Naive thymus-derived CD4-positive, alpha-beta T cell (primary cell): Measurements from ENCODE around the gene MRPL11. TPM values are rescaled to one million over a fixed set of nuclear protein-coding genes. Genes with fewer than 3 reads are reported as not detected.
"Not testable (repeated sequence)": the region's sequence is repeated elsewhere in the genome, so short reads cannot be mapped to it uniquely, and the experiment has no call there.

Experiments
- ATAC-seq: fragments of 150-1000 bp; cut with Tn5 transposase; 2 replicates; pipeline ENCODE4 v1.10.0; 2021; ENCODE audit warnings: mild to moderate bottlenecking, moderate library complexity
- CTCF ChIA-PET: fragments of 350-600 bp; sonication (Branson Sonifier 250); formaldehyde crosslinking; loops from one replicate; lab custom pipeline; 2021; ENCODE audit warnings: antibody characterized with exemption; lab: Charles Lee
- POLR2A ChIA-PET: fragments of 350-600 bp; sonication (Branson Sonifier 250); formaldehyde crosslinking; loops from one replicate; lab custom pipeline; 2021; ENCODE audit warnings: antibody characterized with exemption, inconsistent platforms; lab: Charles Lee
- DNase-seq, 9 donors: peaks; one replicate each; pipeline versions ENCODE4 v3.0.0 to v3.0.0-alpha.2; 2020 to 2022; ENCODE audit warnings: mixed read lengths in 1 of 9
- H3K27ac ChIP-seq: one replicate; pipeline ENCODE4 v1.7.0; 2013; ENCODE audit warnings: mild to moderate bottlenecking, low read depth, low read length, moderate library complexity
- H3K27me3 ChIP-seq, 2 donors: one replicate each; pipeline ENCODE4 v1.7.0; 2013; ENCODE audit warnings: low read length in 2 of 2, mild to moderate bottlenecking in 2 of 2, moderate library complexity in 2 of 2; ENCODE audit not compliant: control insufficient read depth in 2 of 2, insufficient read depth in 2 of 2
- H3K36me3 ChIP-seq, 3 experiments: 1 replicate in 2 of 3; 2 replicates in 1 of 3; pipeline ENCODE4 v1.7.0; 2013; ENCODE audit warnings: low read length in 3 of 3, mild to moderate bottlenecking in 3 of 3, moderate library complexity in 1 of 3; ENCODE audit not compliant: insufficient read depth in 3 of 3, control insufficient read depth in 2 of 3
- H3K4me1 ChIP-seq, 2 donors: one replicate each; pipeline ENCODE4 v1.7.0; 2013; ENCODE audit warnings: low read length in 2 of 2, mild to moderate bottlenecking in 2 of 2, moderate library complexity in 1 of 2; ENCODE audit not compliant: control insufficient read depth in 2 of 2, insufficient read depth in 2 of 2
- H3K4me3 ChIP-seq: 2 replicates; pipeline ENCODE4 v1.7.0; 2013; ENCODE audit warnings: mild to moderate bottlenecking, low read length
- H3K9me3 ChIP-seq, 3 experiments: 1 replicate in 2 of 3; 2 replicates in 1 of 3; pipeline ENCODE4 v1.7.0; 2013; ENCODE audit warnings: low read length in 3 of 3; ENCODE audit not compliant: control insufficient read depth in 2 of 3
- H3K27ac Mint-ChIP-seq, 9 donors: one replicate each; pipeline ENCODE4 v1.8.0; 2020 to 2022; ENCODE audit warnings: mixed read lengths in 9 of 9, mild to moderate bottlenecking in 8 of 9, moderate library complexity in 5 of 9, inconsistent platforms in 2 of 9
- H3K27me3 Mint-ChIP-seq, 5 donors: one replicate each; pipeline ENCODE4 v1.8.0; 2021 to 2022; ENCODE audit warnings: mixed read lengths in 5 of 5, mild to moderate bottlenecking in 1 of 5
- H3K36me3 Mint-ChIP-seq, 5 donors: one replicate each; pipeline ENCODE4 v1.8.0; 2020 to 2022; ENCODE audit warnings: mixed read lengths in 5 of 5, mild to moderate bottlenecking in 3 of 5, inconsistent platforms in 1 of 5
- H3K4me1 Mint-ChIP-seq, 7 donors: one replicate each; pipeline ENCODE4 v1.8.0; 2020 to 2022; ENCODE audit warnings: mixed read lengths in 7 of 7, mild to moderate bottlenecking in 3 of 7, inconsistent platforms in 1 of 7
- H3K4me3 Mint-ChIP-seq, 10 donors: one replicate each; pipeline ENCODE4 v1.8.0; 2020 to 2022; ENCODE audit warnings: mild to moderate bottlenecking in 10 of 10, mixed read lengths in 10 of 10, moderate library complexity in 6 of 10, inconsistent platforms in 2 of 10
- H3K9me3 Mint-ChIP-seq, 11 donors: one replicate each; pipeline ENCODE4 v1.8.0; 2020 to 2022; ENCODE audit warnings: mixed read lengths in 11 of 11, mild to moderate bottlenecking in 4 of 11, inconsistent platforms in 1 of 11, moderate library complexity in 1 of 11
- intact Hi-C, 2 donors: fragments of 100-400 bp; cut with micrococcal nuclease; formaldehyde crosslinking; loops; one replicate each; pipeline ENCODE4 v1.15.1; 2023
- polyA plus RNA-seq, 2 donors: library from polyadenylated mRNA; unstranded; fragments of 300-500 nt; fragmentation: Illumina TruSeq; gene quantifications; one replicate each; pipeline ENCODE4 v1.2.3, GENCODE V29; 2021
- total RNA-seq, 6 experiments: library from RNA in 5 of 6; stranded (reverse) in 5 of 6; gene quantifications; 1 replicate in 5 of 6; 2 replicates in 1 of 6; pipeline ENCODE4 v1.2.3 and lab custom pipeline; 2021 to 2026

MRPL11 gene
- total and polyA plus RNA-seq, 7 experiments from 2014 or later, result 23.5 to 89.3 (median 31.3) TPM

GRCh38 chr11:66431287-66431686 is 7.4 kb downstream of the MRPL11 start:
- H3K4me1 ChIP-seq, CTCF ChIA-PET, H3K27me3 Mint-ChIP-seq, H3K4me1 Mint-ChIP-seq, H3K27ac ChIP-seq, DNase-seq, ATAC-seq, H3K9me3 Mint-ChIP-seq, H3K9me3 ChIP-seq, H3K4me3 Mint-ChIP-seq, intact Hi-C loops, H3K4me3 ChIP-seq, H3K27me3 ChIP-seq: not testable (repeated sequence)
- H3K27ac Mint-ChIP-seq, result peak overlapping the region in 1 of 9 donors; percentile 42
- H3K36me3 ChIP-seq, result peaks cover 0 to 23% (median 3%) of the 10 kb centered on the region in 3 experiments
- H3K36me3 Mint-ChIP-seq, result peaks cover 4 to 30% (median 11%) of the 10 kb centered on the region in 5 donors
- POLR2A ChIA-PET, result interaction anchor here (1.3 kb wide), 1 partner anchor 10 kb away, joined by 3 read pairs; no protein-coding TSS in a partner anchor

GRCh38 chr11:66429983-66430602 is 8.6 kb downstream of the MRPL11 start:
- DNase-seq (peak; percentile 41 to 75 (median 53)), ATAC-seq (peak; percentile 80)
- ChIA-PET POLR2A (interaction anchor here (1.3 kb wide), 1 partner anchor 8 kb away, joined by 3 read pairs; no protein-coding TSS in a partner anchor), CTCF (interaction anchor here (1.0 to 1.6 kb wide), 3 partner anchors 9 to 247 kb away, joined by 3 to 7 read pairs (median 3); partner anchors contain the start of genes MRPL11 and RBM4B)
- Mint-ChIP-seq H3K4me1 (peaks cover 0 to 6% (median 0%) of the 10 kb centered on the region in 7 donors), H3K9me3 (no peaks in the 10 kb centered on the region), H3K27ac (no peak overlapping the region), H3K36me3 (peaks cover under 1 to 20% (median 9%) of the 10 kb centered on the region in 5 donors), H3K4me3 (no peak overlapping the region), H3K27me3 (no peaks in the 10 kb centered on the region)
- intact Hi-C loops, result loop anchor here (1.0 kb wide), 2 partner anchors 22 to 118 kb away; no protein-coding TSS in a partner anchor
- H3K9me3 ChIP-seq, result no peaks in the 10 kb centered on the region
- peaks cover 0 to 11% (median 0%) of the 10 kb centered on the region in 3 experiments for H3K36me3 ChIP-seq
- H3K27ac ChIP-seq, result no peak overlapping the region
- H3K27me3 ChIP-seq, result no peaks in the 10 kb centered on the region
- no peak overlapping the region for H3K4me3 ChIP-seq
- H3K4me1 ChIP-seq, result no peaks in the 10 kb centered on the region

- H3K4me3 Mint-ChIP-seq, result no peak overlapping the region
- peaks cover 0 to 16% (median 6%) of the 10 kb centered on the region in 5 donors for H3K36me3 Mint-ChIP-seq
- H3K4me1 Mint-ChIP-seq, result peaks cover 0 to 6% (median 0%) of the 10 kb centered on the region in 7 donors
- H3K9me3 Mint-ChIP-seq, result no peaks in the 10 kb centered on the region
- DNase-seq (no peak), ATAC-seq (no peak)
- Histone ChIP-seq H3K36me3 (peaks cover 0 to 7% (median 0%) of the 10 kb centered on the region in 3 experiments), H3K27me3 (no peaks in the 10 kb centered on the region), H3K4me3 (no peak overlapping the region), H3K4me1 (no peaks in the 10 kb centered on the region), H3K9me3 (no peaks in the 10 kb centered on the region), H3K27ac (no peak overlapping the region)
- ChIA-PET CTCF (interaction anchor here (1.1 to 1.6 kb wide), 2 partner anchors 10 to 15 kb away, joined by 3 to 7 read pairs; partner anchors contain the start of gene MRPL11), POLR2A (no interaction called here)
- intact Hi-C loops, result no loop called here
- no peak overlapping the region for H3K27ac Mint-ChIP-seq
- no peaks in the 10 kb centered on the region for H3K27me3 Mint-ChIP-seq
These were observed 9.7 kb downstream of the MRPL11 start for GRCh38 chr11:66428933-66429332.

DNA sequence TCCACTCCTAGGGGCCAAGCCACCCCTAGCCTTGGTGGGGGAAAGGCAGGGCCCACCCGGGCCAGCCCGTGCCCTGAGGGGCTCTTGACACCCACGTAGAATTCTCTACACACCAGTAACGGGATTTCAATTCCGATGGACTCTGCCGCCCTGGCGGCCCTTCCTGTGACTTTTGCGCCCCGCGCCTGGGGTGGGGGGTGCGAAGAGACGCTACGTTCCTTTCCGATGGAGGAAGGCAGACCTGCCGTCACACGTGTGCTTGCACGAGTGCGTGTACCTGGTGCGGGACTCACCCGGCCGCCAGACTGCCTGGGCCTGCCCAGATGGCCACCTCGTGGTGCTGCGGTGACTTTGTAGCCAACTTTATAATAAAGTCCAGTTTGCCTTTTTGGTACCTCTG is 12.3 kb downstream of the MRPL11 start:
- peaks cover 0 to 2% (median 0%) of the 10 kb centered on the region in 11 donors for H3K9me3 Mint-ChIP-seq
- Histone ChIP-seq H3K4me1 (no peaks in the 10 kb centered on the region), H3K27ac (no peak overlapping the region), H3K36me3 (no peaks in the 10 kb centered on the region), H3K27me3 (no peaks in the 10 kb centered on the region), H3K9me3 (no peaks in the 10 kb centered on the region), H3K4me3 (no peak overlapping the region)
- H3K4me1 Mint-ChIP-seq, result peaks cover 0 to 11% (median 3%) of the 10 kb centered on the region in 7 donors
- peaks cover 0 to 8% (median 2%) of the 10 kb centered on the region in 5 donors for H3K36me3 Mint-ChIP-seq
- no peak overlapping the region for H3K27ac Mint-ChIP-seq
- DNase-seq, result no peak
- intact Hi-C loops, result no loop called here
- POLR2A ChIA-PET, result no interaction called here
- peaks cover 0 to 4% (median 0%) of the 10 kb centered on the region in 5 donors for H3K27me3 Mint-ChIP-seq
- no peak for ATAC-seq
- H3K4me3 Mint-ChIP-seq, result no peak overlapping the region
- CTCF ChIA-PET, result no interaction called here

DNA sequence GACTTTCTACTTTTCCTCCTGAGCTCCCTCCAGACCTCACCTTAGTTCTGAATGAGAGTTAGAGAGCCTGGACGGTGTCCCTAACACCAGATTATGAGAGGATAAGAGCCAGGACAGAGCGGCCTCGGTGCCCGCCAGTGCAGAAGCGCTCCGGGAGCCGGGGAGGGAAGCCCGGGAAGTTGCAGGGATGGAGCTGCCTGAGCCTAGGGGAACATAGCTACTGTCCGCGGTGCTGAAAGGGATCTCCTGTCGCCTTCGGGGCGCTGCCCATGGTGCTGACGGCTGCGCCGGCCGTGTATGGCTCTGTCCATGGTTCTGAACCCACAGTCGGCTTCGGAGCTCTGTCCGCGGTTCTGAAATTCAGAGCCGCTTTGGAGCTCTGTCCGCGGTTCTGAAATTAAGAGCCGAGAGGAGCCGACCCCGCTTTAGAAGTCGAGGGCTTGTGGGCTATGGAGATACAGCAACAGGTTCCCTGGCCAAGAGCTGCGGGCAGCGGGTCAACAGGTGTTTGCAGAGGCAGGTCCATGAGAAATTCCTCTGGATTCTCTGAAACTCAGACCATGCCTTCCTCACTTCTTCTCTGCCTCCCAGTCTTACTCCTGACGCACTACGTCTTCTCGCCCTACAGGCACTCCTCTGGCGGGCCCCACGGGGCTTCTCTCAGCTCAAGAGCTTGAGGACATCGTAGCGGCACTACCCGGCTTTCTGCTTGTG is 17.0 kb downstream of the MRPL11 start:
- peaks cover 9 to 22% (median 10%) of the 10 kb centered on the region in 7 donors for H3K4me1 Mint-ChIP-seq
- intact Hi-C loops, result loop anchor here (1.0 to 5.0 kb wide), 6 partner anchors 13 to 257 kb away; partner anchors contain the start of genes YIF1A (in 2 of the 2), PELI3 (in 1 of the 2) and RBM4B (in 1 of the 2)
- Histone ChIP-seq H3K4me3 (no peak overlapping the region), H3K27me3 (peaks cover 7 to 22% of the 10 kb centered on the region in 2 donors), H3K4me1 (no peaks in the 10 kb centered on the region), H3K36me3 (no peaks in the 10 kb centered on the region), H3K27ac (no peak overlapping the region), H3K9me3 (no peaks in the 10 kb centered on the region)
- H3K4me3 Mint-ChIP-seq, result peak overlapping the region in 4 of 10 donors; percentile 20 to 73 (median 41)
- DNase-seq (peak; percentile 79 to 94 (median 86)), ATAC-seq (peak; percentile 100)
- peaks cover 0 to 15% (median 6%) of the 10 kb centered on the region in 11 donors for H3K9me3 Mint-ChIP-seq
- peaks cover 23 to 29% (median 29%) of the 10 kb centered on the region in 5 donors for H3K27me3 Mint-ChIP-seq
- POLR2A ChIA-PET, result interaction anchor here (0.8 to 1.7 kb wide), 9 partner anchors 9 to 257 kb away, joined by 3 to 9 read pairs (median 4); partner anchors contain the start of genes DPP3, MRPL11 and PELI3
- peaks cover 0 to 5% (median 3%) of the 10 kb centered on the region in 5 donors for H3K36me3 Mint-ChIP-seq
- CTCF ChIA-PET, result interaction anchor here (0.6 to 2.7 kb wide), 9 partner anchors 10 to 1467 kb away, joined by 3 to 9 read pairs (median 4); partner anchors contain the start of genes DPP3 and RBM4B
- H3K27ac Mint-ChIP-seq, result peak overlapping the region in 6 of 9 donors; percentile 31 to 85 (median 58)
